ENCODE data around the gene WASL. TPM values are rescaled to one million over a fixed set of nuclear protein-coding genes. Genes with fewer than 3 reads are reported as not detected.

WASL gene
- total RNA-seq, 1 experiment from 2014 or later = 13.2 TPM

DNA sequence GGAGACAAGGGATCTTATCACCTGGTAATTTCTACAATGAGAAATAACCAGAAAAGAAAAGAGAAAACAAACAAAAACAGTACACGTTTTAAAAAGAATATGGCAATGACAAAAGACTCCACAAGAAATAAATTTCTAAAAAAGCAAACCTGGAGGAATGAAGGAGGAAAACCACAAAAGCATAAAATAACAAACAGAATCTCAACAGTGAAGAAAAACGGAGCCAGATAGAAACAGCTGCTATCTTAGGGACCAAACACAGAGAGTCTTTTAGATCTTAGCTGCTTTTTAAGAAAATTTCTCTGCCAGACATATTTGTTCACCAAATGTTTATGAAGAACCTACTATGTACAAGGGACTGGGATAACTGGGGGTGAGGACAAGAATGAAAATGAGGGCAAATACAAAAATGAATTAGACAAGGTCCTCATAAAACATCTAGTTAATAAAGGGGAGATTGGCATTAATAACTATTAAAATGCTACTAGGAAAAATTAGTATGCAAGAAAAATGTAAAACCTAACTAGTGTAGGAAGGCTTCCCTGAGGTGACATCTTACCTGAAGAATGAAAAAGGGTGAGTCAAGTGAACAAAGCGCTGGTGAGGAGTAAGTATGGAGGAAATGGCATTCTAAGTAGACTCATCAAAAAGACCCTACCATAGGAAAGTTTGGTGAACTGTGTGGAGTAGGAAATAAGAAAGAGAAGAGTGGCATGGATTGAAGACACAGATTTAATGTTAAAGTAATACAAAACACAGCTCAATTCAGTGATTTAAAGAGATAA is 34.3 kb downstream of the WASL start:
- Histone ChIP-seq H3K4me3 (ENCODE audit: insufficient read depth, low read depth, low read length) (no peak overlapping the region), H3K36me3 (replicated peaks; ENCODE audit: control insufficient read depth, insufficient read depth, low read length) (no peaks in the 10 kb centered on the region), H3K27me3 (ENCODE audit: control insufficient read depth, insufficient read depth, low read length) (no peaks in the 10 kb centered on the region)
- DNase-seq = no peak

- DNase-seq = no peak
- H3K36me3 ChIP-seq (replicated peaks; ENCODE audit: control insufficient read depth, insufficient read depth, low read length) = peaks cover 3% of the 10 kb centered on the region
- H3K27me3 ChIP-seq (ENCODE audit: control insufficient read depth, insufficient read depth, low read length) = no peaks in the 10 kb centered on the region
Measured at GRCh38 chr7:123712619-123713018, 36.2 kb downstream of the WASL start.

GRCh38 chr7:123711832-123712293 is 36.9 kb downstream of the WASL start:
- no peak for DNase-seq
- Histone ChIP-seq H3K27me3 (ENCODE audit: control insufficient read depth, insufficient read depth, low read length) (no peaks in the 10 kb centered on the region), H3K36me3 (replicated peaks; ENCODE audit: control insufficient read depth, insufficient read depth, low read length) (peaks cover 4% of the 10 kb centered on the region), H3K4me3 (ENCODE audit: insufficient read depth, low read depth, low read length) (no peak overlapping the region)

More at GRCh38 chr7:123712619-123713018, 36.2 kb downstream of the WASL start:
- H3K4me3 ChIP-seq (ENCODE audit: insufficient read depth, low read depth, low read length) = no peak overlapping the region

- Histone ChIP-seq H3K27me3 (ENCODE audit: control insufficient read depth, insufficient read depth, low read length) (no peaks in the 10 kb centered on the region), H3K4me3 (ENCODE audit: insufficient read depth, low read depth, low read length) (no peak overlapping the region), H3K36me3 (replicated peaks; ENCODE audit: control insufficient read depth, insufficient read depth, low read length) (peaks cover 5% of the 10 kb centered on the region)
- DNase-seq = no peak
Measured at GRCh38 chr7:123710683-123711082, 38.1 kb downstream of the WASL start.

DNA sequence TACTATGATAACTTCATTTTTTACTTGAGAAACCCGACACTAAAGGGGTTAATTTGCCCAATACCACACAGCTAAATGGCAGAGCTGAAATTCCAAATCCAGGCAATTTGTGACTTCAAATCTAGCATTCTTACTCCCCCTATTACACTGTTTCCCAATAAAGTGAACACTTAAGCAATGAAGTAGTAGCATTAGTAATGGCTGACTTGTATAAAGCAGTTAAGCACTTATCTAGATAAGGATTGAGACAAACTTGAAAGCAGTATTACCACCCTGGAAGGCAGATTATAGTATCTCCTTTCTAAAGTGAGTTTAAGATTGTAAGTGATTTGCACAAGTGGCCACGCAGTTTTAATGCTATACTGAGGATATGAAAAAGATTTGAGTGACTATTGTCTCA is 39.3 kb downstream of the WASL start:
- Histone ChIP-seq H3K36me3 (replicated peaks; ENCODE audit: control insufficient read depth, insufficient read depth, low read length) (peaks cover 7% of the 10 kb centered on the region), H3K27me3 (ENCODE audit: control insufficient read depth, insufficient read depth, low read length) (no peaks in the 10 kb centered on the region), H3K4me3 (ENCODE audit: insufficient read depth, low read depth, low read length) (no peak overlapping the region)
- no peak for DNase-seq

DNA sequence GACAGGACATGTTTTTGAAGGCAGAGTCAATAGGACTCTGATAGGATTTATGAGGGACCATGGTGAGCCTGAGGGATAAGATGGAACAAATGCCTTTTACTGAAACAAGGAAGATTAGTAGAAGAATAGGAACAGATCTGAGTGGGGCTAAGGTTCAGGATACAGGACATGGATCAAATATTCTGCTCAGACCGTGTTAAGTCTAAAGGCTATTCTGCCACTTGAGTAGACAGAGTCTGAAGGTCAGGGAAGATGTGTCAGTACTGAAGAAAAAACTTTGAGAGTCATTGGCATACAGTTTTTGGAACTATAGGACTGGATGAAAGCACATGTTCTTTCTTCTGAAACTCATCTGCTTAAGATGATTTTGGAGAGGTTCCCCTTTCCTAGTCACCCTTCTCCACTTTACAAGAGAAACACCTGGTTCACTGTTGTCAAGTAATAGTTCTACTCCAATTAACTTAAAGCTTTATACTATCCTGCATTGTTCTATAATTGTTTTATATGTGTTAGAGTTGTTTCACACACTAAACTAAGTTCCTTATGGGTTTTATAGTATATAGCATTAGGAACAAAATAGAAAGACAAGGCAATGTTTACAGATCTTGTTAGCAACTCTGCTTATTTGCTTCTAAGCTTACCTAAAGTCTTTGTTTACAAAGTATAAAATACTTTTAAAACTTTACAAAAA is 43.4 kb downstream of the WASL start:
- no peaks in the 10 kb centered on the region for H3K27me3 ChIP-seq (ENCODE audit: control insufficient read depth, insufficient read depth, low read length)
- no peak overlapping the region for H3K4me3 ChIP-seq (ENCODE audit: insufficient read depth, low read depth, low read length)
- no peak for DNase-seq
- H3K36me3 ChIP-seq (replicated peaks; ENCODE audit: control insufficient read depth, insufficient read depth, low read length) = peaks cover 7% of the 10 kb centered on the region

- Histone ChIP-seq H3K27me3 (ENCODE audit: control insufficient read depth, insufficient read depth, low read length) (no peaks in the 10 kb centered on the region), H3K4me3 (ENCODE audit: insufficient read depth, low read depth, low read length) (no peak overlapping the region), H3K36me3 (replicated peaks; ENCODE audit: control insufficient read depth, insufficient read depth, low read length) (peaks cover 3% of the 10 kb centered on the region)
- DNase-seq = no peak
Measured at GRCh38 chr7:123695944-123696677, 52.7 kb downstream of the WASL start.

DNA sequence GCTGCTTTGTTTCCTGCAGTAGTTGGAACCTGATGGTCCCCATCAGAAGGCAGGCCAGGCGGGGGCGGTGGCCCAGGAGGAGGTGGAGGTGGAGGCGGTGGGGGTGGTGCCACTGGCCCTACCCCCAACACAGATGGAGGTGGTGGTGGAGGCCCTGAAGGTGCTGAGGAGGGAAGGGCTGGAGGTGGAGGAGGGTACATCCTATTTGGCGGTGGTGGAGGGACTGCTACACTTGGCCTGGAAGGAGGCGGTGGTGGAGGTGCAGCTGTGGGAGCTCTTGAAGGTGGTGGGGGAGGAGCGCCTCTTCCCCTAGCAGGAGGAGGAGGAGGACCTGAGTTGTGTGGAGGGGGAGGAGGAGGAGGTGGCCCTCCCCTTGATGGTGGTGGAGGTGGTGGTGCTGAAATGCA is 56.3 kb downstream of the WASL start:
- H3K4me3 ChIP-seq (ENCODE audit: insufficient read depth, low read depth, low read length) = no peak overlapping the region
- H3K27me3 ChIP-seq (ENCODE audit: control insufficient read depth, insufficient read depth, low read length) = no peaks in the 10 kb centered on the region
- H3K36me3 ChIP-seq (replicated peaks; ENCODE audit: control insufficient read depth, insufficient read depth, low read length) = peaks cover 6% of the 10 kb centered on the region
- peak; percentile 57 for DNase-seq

- Histone ChIP-seq H3K27me3 (ENCODE audit: control insufficient read depth, insufficient read depth, low read length) (no peaks in the 10 kb centered on the region), H3K36me3 (replicated peaks; ENCODE audit: control insufficient read depth, insufficient read depth, low read length) (peaks cover 6% of the 10 kb centered on the region), H3K4me3 (ENCODE audit: insufficient read depth, low read depth, low read length) (no peak overlapping the region)
- no peak for DNase-seq
Measured at GRCh38 chr7:123690550-123690949, 58.3 kb downstream of the WASL start.

DNA sequence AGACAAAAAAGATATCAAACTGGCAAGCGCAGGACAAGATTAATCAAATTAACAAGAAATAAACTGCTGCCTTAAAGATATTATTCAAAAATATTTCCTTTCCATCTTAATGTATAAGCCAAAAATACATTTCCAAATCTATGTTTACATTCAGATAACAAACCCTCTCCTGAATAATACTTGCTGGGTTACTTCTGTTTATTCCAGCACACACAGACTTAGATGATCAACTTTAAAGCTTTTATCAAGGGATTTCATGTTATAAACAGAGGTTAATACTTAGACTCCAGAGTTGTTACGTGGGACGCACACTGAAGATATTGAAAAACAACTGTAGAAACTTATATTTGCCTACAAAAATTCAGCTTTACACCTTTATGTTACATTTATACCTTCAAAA is 59.6 kb downstream of the WASL start:
- no peak for DNase-seq
- Histone ChIP-seq H3K36me3 (replicated peaks; ENCODE audit: control insufficient read depth, insufficient read depth, low read length) (peaks cover 6% of the 10 kb centered on the region), H3K4me3 (ENCODE audit: insufficient read depth, low read depth, low read length) (no peak overlapping the region), H3K27me3 (ENCODE audit: control insufficient read depth, insufficient read depth, low read length) (no peaks in the 10 kb centered on the region)

GRCh38 chr7:123687727-123688126 is 61.1 kb downstream of the WASL start:
- no peak for DNase-seq
- H3K36me3 ChIP-seq (replicated peaks; ENCODE audit: control insufficient read depth, insufficient read depth, low read length) = peaks cover 6% of the 10 kb centered on the region

GRCh38 chr7:123687161-123687560 is 61.6 kb downstream of the WASL start:
- DNase-seq = no peak
- Histone ChIP-seq H3K4me3 (ENCODE audit: insufficient read depth, low read depth, low read length) (no peak overlapping the region), H3K36me3 (replicated peaks; ENCODE audit: control insufficient read depth, insufficient read depth, low read length) (peaks cover 5% of the 10 kb centered on the region), H3K27me3 (ENCODE audit: control insufficient read depth, insufficient read depth, low read length) (no peaks in the 10 kb centered on the region)

More at GRCh38 chr7:123687727-123688126, 61.1 kb downstream of the WASL start:
- Histone ChIP-seq H3K27me3 (ENCODE audit: control insufficient read depth, insufficient read depth, low read length) (no peaks in the 10 kb centered on the region), H3K4me3 (ENCODE audit: insufficient read depth, low read depth, low read length) (no peak overlapping the region)

- Histone ChIP-seq H3K4me3 (ENCODE audit: insufficient read depth, low read depth, low read length) (no peak overlapping the region), H3K36me3 (replicated peaks; ENCODE audit: control insufficient read depth, insufficient read depth, low read length) (peaks cover 2% of the 10 kb centered on the region; the same call in 1 of the 2 replicates), H3K27me3 (ENCODE audit: control insufficient read depth, insufficient read depth, low read length) (no peaks in the 10 kb centered on the region)
- peak; percentile 7 for DNase-seq
Measured at GRCh38 chr7:123682690-123683089, 66.1 kb downstream of the WASL start.

- no peak overlapping the region for H3K4me3 ChIP-seq (ENCODE audit: insufficient read depth, low read depth, low read length)
- DNase-seq = no peak
- no peaks in the 10 kb centered on the region for H3K27me3 ChIP-seq (ENCODE audit: control insufficient read depth, insufficient read depth, low read length)
- H3K36me3 ChIP-seq (replicated peaks; ENCODE audit: control insufficient read depth, insufficient read depth, low read length) = peaks cover 2% of the 10 kb centered on the region; the same call in 1 of the 2 replicates
Measured at GRCh38 chr7:123681561-123681960, 67.2 kb downstream of the WASL start.
